ENCODE data around the gene NUBP1. TPM values are rescaled to one million over a fixed set of nuclear protein-coding genes. Genes with fewer than 3 reads are reported as not detected.

NUBP1 gene
- total RNA-seq, 1 donor from 2014 or later, result 20.9 TPM

GRCh38 chr16:10741844-10742243 is 1.8 kb upstream of the NUBP1 start:
- no peak for DNase-seq (ENCODE audit: extremely low spot score in 2 of 2)
- no peak overlapping the region for H3K27ac ChIP-seq
- intact Hi-C loops (cut with DNase I), result no loop called here
- no peaks in the 10 kb centered on the region for H3K27me3 ChIP-seq
- H3K9me3 ChIP-seq, result no peaks in the 10 kb centered on the region
- no peak overlapping the region for H3K4me3 ChIP-seq
- H3K4me1 ChIP-seq, result peaks cover 40% of the 10 kb centered on the region
- no peaks in the 10 kb centered on the region for H3K36me3 ChIP-seq
- no peak for TF ChIP-seq CTCF (IDR thresholded peaks at IDR 0.05)
- no peak for TF ChIP-seq POLR2AphosphoS5 (IDR thresholded peaks at IDR 0.05; ENCODE audit: insufficient read depth in 1 of 2, low read depth in 1 of 2)
- TF ChIP-seq POLR2A (IDR thresholded peaks at IDR 0.05), result no peak

- intact Hi-C loops (cut with DNase I), result no loop called here
- Histone ChIP-seq H3K4me3 (peak overlapping the region; percentile 58 to 63), H3K9me3 (no peaks in the 10 kb centered on the region), H3K4me1 (peaks cover 30% of the 10 kb centered on the region), H3K36me3 (peaks cover 0 to 14% of the 10 kb centered on the region in 2 donors), H3K27ac (peak overlapping the region; percentile 93), H3K27me3 (no peaks in the 10 kb centered on the region)
- TF ChIP-seq POLR2AphosphoS5 (IDR thresholded peaks at IDR 0.05; ENCODE audit: insufficient read depth in 1 of 2, low read depth in 1 of 2) (no peak), CTCF (IDR thresholded peaks at IDR 0.05) (no peak), POLR2A (IDR thresholded peaks at IDR 0.05) (no peak)
- DNase-seq (ENCODE audit: extremely low spot score in 2 of 2), result no peak
Measured at GRCh38 chr16:10743227-10743609, 424 bp upstream of the NUBP1 start.

- TF ChIP-seq POLR2A (IDR thresholded peaks at IDR 0.05) (no peak), CTCF (IDR thresholded peaks at IDR 0.05) (no peak), POLR2AphosphoS5 (IDR thresholded peaks at IDR 0.05; ENCODE audit: insufficient read depth in 1 of 2, low read depth in 1 of 2) (no peak)
Measured at GRCh38 chr16:10744370-10745030, 858 bp downstream of the NUBP1 start.

GRCh38 chr16:10745841-10746240 is 2.2 kb downstream of the NUBP1 start:
- Histone ChIP-seq H3K9me3 (no peaks in the 10 kb centered on the region), H3K36me3 (peaks cover 0 to 22% of the 10 kb centered on the region in 2 donors), H3K4me3 (no peak overlapping the region), H3K4me1 (peaks cover 29% of the 10 kb centered on the region), H3K27me3 (no peaks in the 10 kb centered on the region), H3K27ac (no peak overlapping the region)
- TF ChIP-seq CTCF (IDR thresholded peaks at IDR 0.05) (no peak), POLR2AphosphoS5 (IDR thresholded peaks at IDR 0.05; ENCODE audit: insufficient read depth in 1 of 2, low read depth in 1 of 2) (no peak), POLR2A (IDR thresholded peaks at IDR 0.05) (no peak)
- intact Hi-C loops (cut with DNase I), result no loop called here
- DNase-seq (ENCODE audit: extremely low spot score in 2 of 2), result no peak

More at GRCh38 chr16:10744370-10745030, 858 bp downstream of the NUBP1 start:
- intact Hi-C loops (cut with DNase I), result no loop called here
- DNase-seq (ENCODE audit: extremely low spot score in 2 of 2), result no peak
- peak overlapping the region; percentile 93 for H3K27ac ChIP-seq
- H3K4me3 ChIP-seq, result peak overlapping the region; percentile 58 to 63
- H3K9me3 ChIP-seq, result no peaks in the 10 kb centered on the region
- no peaks in the 10 kb centered on the region for H3K27me3 ChIP-seq
- H3K36me3 ChIP-seq, result peaks cover 0 to 19% of the 10 kb centered on the region in 2 donors
- peaks cover 29% of the 10 kb centered on the region for H3K4me1 ChIP-seq

- intact Hi-C loops (cut with DNase I), result loop anchor here (10.0 kb wide), 1 partner anchor 154 kb away; no protein-coding TSS in a partner anchor
- DNase-seq (ENCODE audit: extremely low spot score in 2 of 2), result no peak
- TF ChIP-seq CTCF (IDR thresholded peaks at IDR 0.05), result no peak
- TF ChIP-seq POLR2A (IDR thresholded peaks at IDR 0.05), result no peak
- Histone ChIP-seq H3K4me3 (no peak overlapping the region), H3K4me1 (peaks cover 6% of the 10 kb centered on the region), H3K27me3 (no peaks in the 10 kb centered on the region), H3K27ac (no peak overlapping the region), H3K36me3 (peaks cover 0 to 22% of the 10 kb centered on the region in 2 donors), H3K9me3 (no peaks in the 10 kb centered on the region)
Measured at GRCh38 chr16:10750793-10751192, 7.2 kb downstream of the NUBP1 start.
